ENCODE measurements around the gene LMO1. TPM values are rescaled to one million over a fixed set of nuclear protein-coding genes. Genes with fewer than 3 reads are reported as not detected.
A peak's percentile ranks its signal among the peaks of the same experiment; 100 is the strongest.

Gene LMO1
- total and polyA plus RNA-seq, 7 donors, result 0.74 to 9.3 (median 3.2) TPM

GRCh38 chr11:8221046-8221723, 42.5 kb downstream of the LMO1 start:
- H3K27me3 ChIP-seq (ENCODE audit: insufficient read depth in 3 of 3, low read length in 2 of 3), result peaks cover 0 to 3% (median 0%) of the 10 kb centered on the region in 3 donors
- no peaks in the 10 kb centered on the region for H3K4me1 ChIP-seq
- no peaks in the 10 kb centered on the region for H3K36me3 ChIP-seq (ENCODE audit: insufficient read depth in 1 of 2, low read depth in 1 of 2)
- no peak overlapping the region for H3K27ac ChIP-seq
- intact Hi-C loops (cut with DNase I), result loop anchor here in 1 of 2 donors (5.0 kb wide), 1 partner anchor 91 kb away; no protein-coding TSS in a partner anchor
- DNase-seq (no peak), ATAC-seq (no peak)
- TF ChIP-seq CTCF (IDR thresholded peaks at IDR 0.05), result no peak
- no peak overlapping the region for H3K4me3 ChIP-seq
- 85 to 94% (median 85%) methylated on average over 8 of the region's 8 CpGs for WGBS, 3 donors
- no peaks in the 10 kb centered on the region for H3K9me3 ChIP-seq

GRCh38 chr11:8220261-8221045, 43.2 kb downstream of the LMO1 start:
- Histone ChIP-seq H3K36me3 (ENCODE audit: insufficient read depth in 1 of 2, low read depth in 1 of 2) (no peaks in the 10 kb centered on the region), H3K4me1 (no peaks in the 10 kb centered on the region), H3K9me3 (no peaks in the 10 kb centered on the region), H3K27ac (no peak overlapping the region), H3K27me3 (ENCODE audit: insufficient read depth in 3 of 3, low read length in 2 of 3) (peaks cover 0 to 3% (median 0%) of the 10 kb centered on the region in 3 donors), H3K4me3 (no peak overlapping the region)
- ATAC-seq (no peak), DNase-seq (no peak)
- no peak for TF ChIP-seq CTCF (IDR thresholded peaks at IDR 0.05)
- intact Hi-C loops (cut with DNase I), result loop anchor here in 1 of 2 donors (5.0 kb wide), 1 partner anchor 92 kb away; no protein-coding TSS in a partner anchor
- 77 to 82% (median 81%) methylated on average over 11 of the region's 11 CpGs for WGBS, 3 donors

DNA sequence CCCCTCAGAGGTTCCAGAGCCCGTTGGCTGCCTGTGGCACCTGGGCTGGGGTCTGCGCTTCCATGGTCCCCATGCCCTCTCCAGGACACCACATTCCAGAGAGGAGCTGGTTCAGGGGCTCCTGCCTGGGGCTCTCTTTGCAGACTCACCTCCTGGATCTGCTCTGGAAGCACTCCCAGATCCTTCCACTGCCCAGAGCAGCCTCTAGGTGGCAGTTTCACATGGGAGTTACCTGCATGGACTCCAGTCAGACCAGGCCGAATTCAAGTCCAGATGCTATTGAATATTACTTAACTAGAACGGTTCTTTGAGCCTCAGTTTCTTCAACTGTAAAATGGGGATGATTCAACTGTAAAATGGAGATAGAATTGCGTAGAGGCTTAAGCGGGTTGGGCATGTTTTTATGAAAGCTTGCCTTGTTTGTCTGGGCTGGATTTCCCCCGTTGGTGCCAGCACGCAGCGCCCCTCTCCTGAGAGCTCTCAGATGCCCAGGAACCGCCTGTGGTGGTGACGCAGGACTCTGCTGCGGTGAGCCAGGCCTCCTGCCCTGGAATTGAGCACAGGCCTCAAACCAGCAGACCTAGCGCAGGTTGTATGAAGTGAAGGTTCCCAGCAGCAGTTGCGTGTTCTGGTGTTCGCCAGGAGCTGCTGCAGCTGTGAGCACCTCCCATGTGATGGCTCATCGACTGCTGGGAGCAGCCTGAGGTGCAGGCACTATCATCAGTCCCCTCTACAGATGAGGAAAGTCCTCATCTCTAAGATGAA, 44.2 kb downstream of the LMO1 start:
- H3K9me3 ChIP-seq, result no peaks in the 10 kb centered on the region
- peak; percentile 50 for TF ChIP-seq CTCF (IDR thresholded peaks at IDR 0.05)
- intact Hi-C loops (cut with DNase I), result loop anchor here in 1 of 2 donors (5.0 kb wide), 1 partner anchor 93 kb away; no protein-coding TSS in a partner anchor
- H3K36me3 ChIP-seq (ENCODE audit: insufficient read depth in 1 of 2, low read depth in 1 of 2), result no peaks in the 10 kb centered on the region
- 78 to 81% (median 80%) methylated on average over 16 of the region's 16 CpGs for WGBS, 3 donors
- no peaks in the 10 kb centered on the region for H3K4me1 ChIP-seq
- no peak overlapping the region for H3K4me3 ChIP-seq
- DNase-seq, result no peak
- peak; percentile 49 to 77 (median 61) for ATAC-seq
- no peak overlapping the region for H3K27ac ChIP-seq
- H3K27me3 ChIP-seq (ENCODE audit: insufficient read depth in 3 of 3, low read length in 2 of 3), result peaks cover 0 to 3% (median 0%) of the 10 kb centered on the region in 3 donors

DNA sequence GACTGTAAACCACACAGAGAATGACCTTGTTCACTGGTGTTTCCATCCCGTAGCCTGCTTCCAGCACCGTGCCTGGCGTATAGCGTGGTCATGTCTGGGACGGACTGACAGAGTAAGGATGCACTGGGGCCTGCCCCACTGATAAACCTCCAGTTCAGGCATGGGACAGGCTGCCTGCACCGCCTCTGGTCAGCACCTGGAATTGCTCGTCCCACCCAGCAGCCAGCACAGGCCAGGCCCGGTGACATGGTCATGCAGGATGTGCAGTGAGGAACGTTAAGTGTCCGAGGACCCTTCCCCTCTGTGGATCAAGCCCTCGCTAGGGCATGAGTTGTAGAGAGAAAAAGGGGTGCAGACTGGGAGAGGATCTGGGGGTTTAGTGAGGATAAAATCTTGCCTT, 44.8 kb downstream of the LMO1 start:
- intact Hi-C loops (cut with DNase I), result no loop called here
- 83 to 88% (median 83%) methylated on average over 11 of the region's 11 CpGs for WGBS, 3 donors

More for the DNA sequence above, 44.8 kb downstream of the LMO1 start:
- Histone ChIP-seq H3K9me3 (no peaks in the 10 kb centered on the region), H3K4me3 (no peak overlapping the region), H3K36me3 (ENCODE audit: insufficient read depth in 1 of 2, low read depth in 1 of 2) (no peaks in the 10 kb centered on the region), H3K4me1 (no peaks in the 10 kb centered on the region), H3K27ac (no peak overlapping the region), H3K27me3 (ENCODE audit: insufficient read depth in 3 of 3, low read length in 2 of 3) (peaks cover 0 to 3% (median 0%) of the 10 kb centered on the region in 3 donors)
- no peak for TF ChIP-seq CTCF (IDR thresholded peaks at IDR 0.05)
- no peak for DNase-seq
- ATAC-seq, result no peak
